T-helper 22 cell (primary cell): Measurements from ENCODE around the gene CDK18.
"Not testable (repeated sequence)": the region's sequence is repeated elsewhere in the genome, so short reads cannot be mapped to it uniquely, and the experiment has no call there.

Experiments used
- DNase-seq: peaks from one replicate; pipeline ENCODE4 v3.0.0-alpha.2; 2020; ENCODE audit warnings: low read depth

Gene CDK18

DNA sequence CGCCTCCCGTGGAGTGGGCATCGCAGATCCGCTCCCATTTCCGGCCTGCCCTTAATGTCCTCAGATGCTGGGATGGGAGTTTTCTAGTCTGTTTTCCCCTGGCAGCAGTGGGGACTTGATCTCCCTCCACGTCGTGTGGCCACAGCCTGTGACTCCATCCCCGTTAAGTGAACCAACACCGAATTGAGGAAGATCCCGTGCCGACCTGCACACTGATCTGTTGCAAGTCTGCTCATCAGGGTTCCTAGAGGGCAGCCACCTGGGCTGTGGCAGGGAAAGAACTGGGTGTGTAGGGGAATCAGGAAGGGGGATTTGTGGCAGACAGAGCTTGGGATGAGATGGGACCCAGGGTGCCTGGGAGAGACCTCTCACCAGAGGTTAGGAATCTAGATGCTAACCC lies 23.3 kb upstream of the CDK18 start:
- no peak for DNase-seq

DNA sequence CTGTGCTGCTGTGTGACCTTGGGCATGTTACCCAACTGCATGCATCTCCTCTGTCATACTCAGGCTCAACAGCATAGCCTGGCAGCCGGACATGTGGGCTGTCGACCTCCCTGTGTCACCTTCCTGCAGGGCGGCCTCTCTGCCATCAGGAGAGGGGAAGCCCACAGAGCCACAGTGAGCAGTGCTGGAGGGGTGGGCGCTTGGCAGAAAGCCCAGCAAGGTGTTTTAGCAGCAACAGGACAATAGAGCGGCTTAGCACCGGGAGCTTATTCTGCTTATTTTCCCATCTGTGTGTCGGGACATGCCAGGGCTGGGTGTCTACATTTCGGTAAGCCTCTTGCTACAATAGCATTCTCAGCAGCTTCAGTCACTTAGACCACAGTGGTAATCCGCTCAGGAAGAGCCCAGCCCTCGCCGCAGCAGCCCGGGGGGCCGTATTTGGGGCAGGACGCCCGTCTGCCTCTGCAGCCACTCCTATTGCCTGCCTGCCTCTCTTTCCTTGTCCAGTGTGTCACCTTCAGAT lies 22.8 kb upstream of the CDK18 start:
- DNase-seq: no peak

- DNase-seq: not testable (repeated sequence)
Observed at GRCh38 chr1:205482587-205482986, 21.9 kb upstream of the CDK18 start.

DNA sequence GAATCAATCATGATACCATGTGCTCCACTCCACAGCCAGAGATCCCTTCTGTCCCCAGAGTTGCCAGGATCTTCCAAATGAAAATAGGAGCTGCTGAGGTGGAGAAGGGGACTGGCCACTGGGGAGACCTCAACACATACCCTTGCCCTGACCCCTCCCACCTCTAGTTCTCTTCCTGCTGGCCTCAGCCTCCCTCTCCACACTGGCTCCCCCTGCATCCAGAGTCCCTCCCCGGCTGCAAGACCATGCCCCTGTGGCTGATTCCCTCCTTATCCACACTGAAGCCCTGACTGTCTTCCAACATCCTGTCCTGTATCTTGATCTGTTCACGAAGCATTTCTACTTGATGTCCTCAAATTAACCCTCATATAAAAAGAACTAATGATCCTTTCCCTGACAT lies 21.1 kb upstream of the CDK18 start:
- no peak for DNase-seq

- DNase-seq: peak; percentile 28
Observed at GRCh38 chr1:205484985-205485967, 19.2 kb upstream of the CDK18 start.

DNA sequence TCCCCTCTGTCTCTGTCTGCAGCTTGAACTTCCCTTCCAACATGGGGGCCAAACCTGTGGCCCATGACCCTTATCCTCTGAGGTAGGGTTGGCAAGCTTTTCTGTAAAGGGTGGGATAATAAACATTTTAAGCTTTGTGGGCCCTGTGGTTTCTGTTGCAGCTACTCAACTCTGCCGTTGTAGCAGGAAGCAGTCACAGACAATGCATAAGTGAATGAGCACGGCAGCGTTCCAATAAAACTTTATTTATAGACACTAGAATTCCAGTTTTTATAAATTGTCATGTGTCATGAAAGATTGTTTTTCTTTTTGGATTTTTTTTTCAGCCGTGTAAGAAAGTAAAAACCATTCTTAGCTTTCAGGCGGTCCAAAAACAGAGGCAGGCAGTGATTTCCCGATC lies 18.2 kb upstream of the CDK18 start:
- DNase-seq: no peak

DNA sequence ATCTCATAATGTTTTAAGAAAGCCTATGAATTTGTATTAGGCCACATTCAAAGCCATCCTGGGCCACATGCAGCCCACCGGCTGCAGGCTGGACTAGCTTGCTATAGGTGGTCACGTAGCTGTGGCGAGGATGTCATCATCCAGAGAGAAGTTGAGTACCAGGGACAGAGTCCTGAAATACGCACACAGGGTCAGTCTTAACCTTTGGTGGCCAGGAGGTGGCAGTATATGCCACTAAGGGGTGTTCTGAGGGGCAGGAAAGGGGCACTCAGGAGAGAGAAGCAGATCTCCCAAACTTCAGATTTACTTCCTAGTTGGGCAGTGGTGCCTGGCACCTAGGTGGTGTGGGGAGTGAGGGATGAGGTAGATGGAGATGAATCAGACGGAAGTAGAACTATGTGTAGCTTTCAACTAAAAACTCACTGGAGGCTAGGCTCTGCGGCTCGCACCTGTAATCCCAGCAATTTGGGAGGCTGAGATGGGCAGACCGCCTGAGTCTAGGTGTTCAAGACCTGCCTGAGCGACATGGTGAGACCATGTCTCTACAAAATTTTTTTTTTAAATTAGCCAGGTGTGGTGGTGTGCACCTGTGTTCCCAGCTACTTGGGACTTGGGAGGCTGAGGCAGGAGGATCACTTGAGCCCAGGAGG lies 16.3 kb upstream of the CDK18 start:
- no peak for DNase-seq

DNA sequence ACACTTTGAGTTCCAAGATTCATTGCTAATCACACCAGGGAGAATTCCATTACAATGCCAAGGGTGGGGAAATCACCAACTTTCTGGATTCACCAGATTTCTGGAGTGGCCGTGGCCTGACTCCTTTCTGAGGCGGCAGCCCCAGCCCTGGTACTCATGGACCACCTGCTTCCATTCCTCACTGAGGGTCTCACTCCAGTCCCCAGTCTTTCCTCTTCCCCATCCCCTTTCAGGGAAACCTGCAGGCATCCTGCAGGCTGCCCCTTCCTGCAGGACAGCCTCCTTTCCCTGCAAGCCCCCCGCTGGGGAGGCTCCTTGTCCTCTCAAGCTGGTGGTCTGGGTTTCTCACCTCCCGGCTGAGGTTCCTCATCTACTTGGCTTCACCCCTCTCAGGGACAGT lies 12.7 kb upstream of the CDK18 start:
- DNase-seq: no peak

GRCh38 chr1:205492201-205492667 lies 12.2 kb upstream of the CDK18 start:
- no peak for DNase-seq

- DNase-seq: no peak
Observed at GRCh38 chr1:205492774-205493173, 11.7 kb upstream of the CDK18 start.

- DNase-seq: no peak
Observed at GRCh38 chr1:205493241-205494085, 11.0 kb upstream of the CDK18 start.

GRCh38 chr1:205494115-205494514 lies 10.4 kb upstream of the CDK18 start:
- DNase-seq: no peak

DNA sequence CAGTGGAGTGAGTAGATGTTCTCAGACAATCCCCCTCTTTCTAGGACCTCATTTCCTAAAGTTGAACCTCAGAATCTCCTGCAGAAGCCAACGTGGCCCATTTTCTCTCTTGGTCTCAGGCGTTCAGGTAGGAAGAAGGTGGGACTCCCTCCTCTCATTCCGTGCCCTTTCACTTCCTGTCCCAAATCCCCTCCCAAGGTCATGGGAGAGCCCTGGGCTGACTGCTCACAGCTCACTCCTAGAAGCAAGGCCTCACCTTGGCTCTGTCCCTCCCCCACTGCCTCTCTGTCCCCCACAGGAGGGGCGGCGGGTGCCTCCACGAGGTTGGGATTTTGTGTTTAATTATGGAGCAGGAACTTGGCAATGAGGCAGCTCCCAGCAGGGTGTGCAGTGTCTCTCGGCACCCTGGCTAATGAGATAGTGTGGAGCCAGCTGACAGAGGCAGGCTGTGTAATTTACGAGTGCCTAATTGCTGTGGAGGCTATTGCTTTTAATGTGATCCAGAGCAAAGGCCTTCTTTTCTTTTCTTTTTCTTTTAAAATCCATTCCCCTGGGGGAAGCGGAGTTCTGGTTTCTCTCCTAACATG lies 9.1 kb upstream of the CDK18 start:
- no peak for DNase-seq

DNA sequence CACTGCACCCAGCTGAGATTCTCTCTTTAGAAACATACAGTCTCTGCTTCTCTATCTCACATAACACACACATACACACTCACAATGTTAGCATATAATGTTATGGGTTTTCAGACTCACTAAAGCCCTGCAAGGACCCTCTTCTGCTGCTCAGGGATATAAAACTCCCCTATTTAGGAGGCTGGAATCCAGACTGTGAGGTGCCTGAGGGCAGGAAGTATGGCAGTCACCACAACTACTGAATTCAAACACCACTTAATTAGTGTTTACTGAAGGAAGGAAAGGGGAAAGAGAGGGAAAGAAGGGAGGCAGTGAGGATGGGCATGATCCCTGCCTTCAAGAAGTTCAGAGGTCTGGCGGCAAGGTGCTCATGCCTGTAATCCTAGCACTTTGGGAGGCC lies 7.8 kb upstream of the CDK18 start:
- DNase-seq: no peak

DNA sequence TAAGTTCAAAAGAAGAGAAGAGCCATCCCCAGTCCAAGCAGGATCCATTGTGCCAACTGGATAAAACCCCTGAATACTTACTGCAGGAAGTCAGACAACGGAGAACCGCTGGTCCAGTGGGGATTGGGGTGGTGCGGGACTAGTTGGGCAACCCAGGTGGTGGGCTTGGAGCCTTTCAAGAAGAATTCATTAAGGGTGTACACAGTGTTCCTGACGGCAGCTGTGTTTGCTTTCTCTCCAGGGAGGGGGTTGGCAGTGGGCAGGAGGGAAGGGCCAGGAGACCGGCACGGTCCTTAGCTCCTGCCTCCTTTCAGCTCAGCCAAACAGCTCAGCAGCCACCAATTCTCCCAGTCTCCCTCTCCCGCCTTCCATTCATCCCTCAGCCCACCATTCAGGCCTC lies 7.1 kb upstream of the CDK18 start:
- DNase-seq: no peak

DNA sequence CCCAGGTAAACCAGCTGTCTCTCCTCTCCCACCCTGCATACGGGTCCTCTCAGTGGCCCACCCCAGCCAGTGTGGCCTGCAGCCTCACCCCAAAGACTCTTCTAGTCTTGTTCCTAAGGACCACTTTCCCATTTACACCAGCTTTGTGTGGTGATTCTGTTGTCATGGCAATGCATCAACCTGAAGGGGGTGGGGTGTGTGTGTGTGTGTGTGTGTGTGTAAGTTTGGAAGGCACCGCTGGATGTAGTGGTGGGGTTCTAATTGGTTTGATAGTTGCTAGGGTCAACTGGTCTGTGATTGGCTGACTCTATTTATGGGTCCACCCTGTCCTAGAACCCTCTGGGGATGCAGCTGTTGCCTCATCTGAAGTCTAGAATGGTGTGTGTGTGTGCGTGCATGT lies 4.7 kb upstream of the CDK18 start:
- DNase-seq: no peak

- no peak for DNase-seq
Observed at GRCh38 chr1:205500240-205501233, 3.9 kb upstream of the CDK18 start.

- no peak for DNase-seq
Observed at GRCh38 chr1:205502111-205502810, 2.2 kb upstream of the CDK18 start.

DNA sequence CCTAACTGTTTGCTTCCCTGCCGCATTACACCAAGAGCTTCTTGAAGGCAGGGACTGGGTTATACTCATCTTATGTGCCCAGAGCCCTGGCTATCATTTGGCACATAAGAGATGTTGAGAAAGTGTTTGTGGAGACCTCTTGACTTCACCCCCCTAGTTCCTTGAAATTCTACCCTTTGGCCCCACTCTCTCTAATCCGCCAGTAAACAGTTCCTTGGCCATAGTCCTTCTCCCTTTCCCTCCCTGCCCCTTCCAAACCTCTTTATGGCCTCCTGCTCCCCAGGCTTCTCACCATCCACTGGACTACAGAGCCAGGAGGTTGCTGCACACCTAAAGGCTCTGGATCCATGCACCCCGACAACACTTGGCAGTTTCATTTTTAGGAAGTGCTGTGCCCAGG lies 1.5 kb upstream of the CDK18 start:
- no peak for DNase-seq
